GM06990 (cell line): ENCODE data around the gene DCBLD1.

Source experiments
- DNase-seq: peaks from one replicate; pipeline ENCODE4 v3.0.0-alpha.2; 2011; ENCODE audit not compliant: insufficient read length; ENCODE audit errors: extremely low read depth
- H3K27me3 ChIP-seq: replicated peaks from 2 replicates; pipeline ENCODE4 v1.6.0; 2011; ENCODE audit warnings: low read length; ENCODE audit not compliant: control insufficient read depth, insufficient read depth
- H3K36me3 ChIP-seq: 2 replicates; pipeline ENCODE4 v1.5.1; 2011; ENCODE audit warnings: low read length; ENCODE audit not compliant: control insufficient read depth, insufficient read depth
- H3K4me3 ChIP-seq: replicated peaks from 2 replicates; pipeline ENCODE4 v1.5.1; 2011; ENCODE audit warnings: low read depth, mild to moderate bottlenecking, control low read depth, low read length
- CTCF ChIP-seq: IDR thresholded peaks from 2 replicates; pipeline ENCODE4 v1.5.1; 2011; ENCODE audit warnings: low read length, control low read depth, mild to moderate bottlenecking, inconsistent platforms; ENCODE audit not compliant: insufficient read depth, poor library complexity, severe bottlenecking

DCBLD1 gene

GRCh38 chr6:117503211-117503610, 20.7 kb downstream of the DCBLD1 start:
- peaks cover 2% of the 10 kb centered on the region for H3K36me3 ChIP-seq
- no peak for TF ChIP-seq CTCF
- no peak overlapping the region for H3K4me3 ChIP-seq

GRCh38 chr6:117504478-117505144, 22.1 kb downstream of the DCBLD1 start:
- Histone ChIP-seq H3K36me3 (peaks cover 2% of the 10 kb centered on the region), H3K27me3 (no peaks in the 10 kb centered on the region), H3K4me3 (no peak overlapping the region)
- DNase-seq = no peak
- TF ChIP-seq CTCF = no peak

More at GRCh38 chr6:117503211-117503610, 20.7 kb downstream of the DCBLD1 start:
- DNase-seq = no peak
- H3K27me3 ChIP-seq = no peaks in the 10 kb centered on the region

- H3K27me3 ChIP-seq = no peaks in the 10 kb centered on the region
- H3K4me3 ChIP-seq = no peak overlapping the region
- DNase-seq = no peak
- TF ChIP-seq CTCF = no peak
- H3K36me3 ChIP-seq = peaks cover 2% of the 10 kb centered on the region
Observed at GRCh38 chr6:117505311-117505710, 22.8 kb downstream of the DCBLD1 start.

- DNase-seq = no peak
Observed at GRCh38 chr6:117506180-117506835, 23.8 kb downstream of the DCBLD1 start.

GRCh38 chr6:117506907-117507306, 24.4 kb downstream of the DCBLD1 start:
- no peak for DNase-seq
- H3K4me3 ChIP-seq = no peak overlapping the region
- H3K27me3 ChIP-seq = no peaks in the 10 kb centered on the region
- peaks cover 2% of the 10 kb centered on the region for H3K36me3 ChIP-seq
- no peak for TF ChIP-seq CTCF

More at GRCh38 chr6:117506180-117506835, 23.8 kb downstream of the DCBLD1 start:
- H3K27me3 ChIP-seq = no peaks in the 10 kb centered on the region
- peaks cover 2% of the 10 kb centered on the region for H3K36me3 ChIP-seq
- TF ChIP-seq CTCF = no peak
- no peak overlapping the region for H3K4me3 ChIP-seq
